NT2/D1 (cell line): Measurements from ENCODE around the gene CACNA2D2.

Experiments used
- DNase-seq: peaks from one replicate; pipeline ENCODE4 v3.0.0-alpha.2; 2011; ENCODE audit warnings: low read depth, low spot score
- H3K27me3 ChIP-seq: 2 replicates; pipeline ENCODE4 v1.6.0; 2011; ENCODE audit warnings: mild to moderate bottlenecking; ENCODE audit not compliant: insufficient read length, insufficient read depth
- H3K36me3 ChIP-seq: 2 replicates; pipeline ENCODE4 v1.6.1; 2011; ENCODE audit warnings: mild to moderate bottlenecking, low read length, mixed read lengths; ENCODE audit not compliant: insufficient read depth, insufficient read length
- H3K4me1 ChIP-seq: 2 replicates; pipeline ENCODE4 v1.5.1; 2011; ENCODE audit not compliant: insufficient read depth, insufficient read length
- H3K4me3 ChIP-seq: 2 replicates; pipeline ENCODE4 v1.5.1; 2011; ENCODE audit warnings: low read depth; ENCODE audit not compliant: insufficient read length
- H3K9ac ChIP-seq: 2 replicates; pipeline ENCODE4 v1.6.0; 2011; ENCODE audit warnings: low read depth; ENCODE audit not compliant: insufficient read length
- H3K9me3 ChIP-seq: 2 replicates; pipeline ENCODE4 v1.5.1; 2011; ENCODE audit warnings: mild to moderate bottlenecking, low read length; ENCODE audit not compliant: insufficient read depth
- SUZ12 ChIP-seq: IDR thresholded peaks from 2 replicates; pipeline ENCODE4 v1.6.1; 2011; ENCODE audit not compliant: insufficient read length, insufficient read depth; ENCODE audit errors: extremely low read depth
- YY1 ChIP-seq: IDR thresholded peaks from 2 replicates; pipeline ENCODE4 v1.6.1; 2011; ENCODE audit not compliant: insufficient read length, insufficient read depth
- ZNF274 ChIP-seq: IDR thresholded peaks from 2 replicates; pipeline ENCODE4 v1.6.1; 2011; ENCODE audit warnings: mild to moderate bottlenecking, low read depth, low read length

Gene CACNA2D2

DNA sequence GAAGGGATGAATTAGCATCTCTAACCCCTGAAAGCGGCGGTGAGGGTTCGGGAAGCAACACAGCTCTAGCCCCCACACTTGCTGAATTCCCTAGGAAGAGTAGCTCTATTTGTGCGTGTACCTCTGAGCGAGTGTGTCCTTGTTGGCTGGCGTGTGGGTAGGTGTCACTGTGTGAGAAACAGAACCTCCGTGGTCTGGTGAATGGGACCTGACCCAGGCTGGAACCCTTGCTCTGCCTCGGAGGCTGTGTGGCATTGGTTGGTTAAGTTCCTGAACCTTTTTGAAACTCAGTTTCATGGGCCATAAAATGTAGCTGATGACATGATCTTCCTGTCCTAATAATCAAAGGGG is 143.7 kb downstream of the CACNA2D2 start:
- H3K9me3 ChIP-seq = no peaks in the 10 kb centered on the region
- H3K9ac ChIP-seq = peak overlapping the region; percentile 76
- no peak for DNase-seq
- H3K27me3 ChIP-seq = peaks cover 17% of the 10 kb centered on the region
- no peak for TF ChIP-seq SUZ12
- no peak for TF ChIP-seq ZNF274
- TF ChIP-seq YY1 = no peak
- peaks cover 41% of the 10 kb centered on the region for H3K36me3 ChIP-seq
- peak overlapping the region; percentile 92 for H3K4me3 ChIP-seq
- H3K4me1 ChIP-seq = peaks cover 31% of the 10 kb centered on the region

GRCh38 chr3:50358911-50359759 is 144.3 kb downstream of the CACNA2D2 start, which contains the start of gene TMEM115:
Gene TMEM115, minus strand, starts transcription at chr3:50359521. Its CDS starts 458 bp downstream, at chr3:50359063.
- H3K9me3 ChIP-seq = no peaks in the 10 kb centered on the region
- peaks cover 25% of the 10 kb centered on the region for H3K4me1 ChIP-seq
- H3K27me3 ChIP-seq = peaks cover 11% of the 10 kb centered on the region
- peak; percentile 98 for DNase-seq
- H3K4me3 ChIP-seq = peak within 1 kb of the TSS; percentile 92
- H3K9ac ChIP-seq = peak within 1 kb of the TSS; percentile 98
- TF ChIP-seq ZNF274 (no peak), SUZ12 (no peak), YY1 (no peak)
- peaks cover 47% of the 10 kb centered on the region for H3K36me3 ChIP-seq

- H3K36me3 ChIP-seq = peaks cover 54% of the 10 kb centered on the region
- peaks cover 25% of the 10 kb centered on the region for H3K4me1 ChIP-seq
- no peak for DNase-seq
- H3K27me3 ChIP-seq = peaks cover 6% of the 10 kb centered on the region
- peak overlapping the region; percentile 98 for H3K9ac ChIP-seq
- no peaks in the 10 kb centered on the region for H3K9me3 ChIP-seq
- H3K4me3 ChIP-seq = peak overlapping the region; percentile 92
- no peak for TF ChIP-seq ZNF274
- TF ChIP-seq SUZ12 = no peak
- no peak for TF ChIP-seq YY1
These were observed 145.0 kb downstream of the CACNA2D2 start for GRCh38 chr3:50358355-50358910.

- Histone ChIP-seq H3K27me3 (peaks cover 3% of the 10 kb centered on the region), H3K4me1 (peaks cover 25% of the 10 kb centered on the region), H3K36me3 (peaks cover 61% of the 10 kb centered on the region), H3K9ac (peak overlapping the region; percentile 63), H3K4me3 (peak overlapping the region; percentile 92), H3K9me3 (no peaks in the 10 kb centered on the region)
- TF ChIP-seq YY1 (no peak), ZNF274 (no peak), SUZ12 (no peak)
- no peak for DNase-seq
These were observed 146.0 kb downstream of the CACNA2D2 start for GRCh38 chr3:50357481-50357880.

DNA sequence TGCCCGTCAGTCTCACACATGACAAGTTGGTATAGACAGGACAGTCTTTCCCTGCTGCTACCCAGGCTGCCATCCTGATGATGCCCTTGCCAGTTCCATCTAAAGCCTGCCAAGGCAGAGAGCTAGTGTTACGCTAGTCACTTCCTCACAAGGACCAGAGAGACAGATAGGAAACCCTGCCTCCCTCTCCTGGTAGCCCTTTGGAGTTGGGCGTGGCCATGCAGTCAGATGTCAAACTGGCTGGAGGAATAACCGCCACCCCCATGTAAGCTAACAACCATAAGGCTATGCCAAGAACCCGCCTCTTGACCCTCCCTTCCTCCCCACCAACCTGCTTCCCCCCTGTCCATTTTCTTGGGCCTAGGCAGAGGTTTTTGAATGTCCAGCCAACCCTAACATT is 146.9 kb downstream of the CACNA2D2 start:
- H3K4me1 ChIP-seq = peaks cover 25% of the 10 kb centered on the region
- peaks cover 3% of the 10 kb centered on the region for H3K27me3 ChIP-seq
- no peak for TF ChIP-seq YY1
- no peak for TF ChIP-seq SUZ12
- TF ChIP-seq ZNF274 = no peak
- peaks cover 65% of the 10 kb centered on the region for H3K36me3 ChIP-seq
- no peaks in the 10 kb centered on the region for H3K9me3 ChIP-seq
- no peak overlapping the region for H3K9ac ChIP-seq
- DNase-seq = no peak
- no peak overlapping the region for H3K4me3 ChIP-seq

DNA sequence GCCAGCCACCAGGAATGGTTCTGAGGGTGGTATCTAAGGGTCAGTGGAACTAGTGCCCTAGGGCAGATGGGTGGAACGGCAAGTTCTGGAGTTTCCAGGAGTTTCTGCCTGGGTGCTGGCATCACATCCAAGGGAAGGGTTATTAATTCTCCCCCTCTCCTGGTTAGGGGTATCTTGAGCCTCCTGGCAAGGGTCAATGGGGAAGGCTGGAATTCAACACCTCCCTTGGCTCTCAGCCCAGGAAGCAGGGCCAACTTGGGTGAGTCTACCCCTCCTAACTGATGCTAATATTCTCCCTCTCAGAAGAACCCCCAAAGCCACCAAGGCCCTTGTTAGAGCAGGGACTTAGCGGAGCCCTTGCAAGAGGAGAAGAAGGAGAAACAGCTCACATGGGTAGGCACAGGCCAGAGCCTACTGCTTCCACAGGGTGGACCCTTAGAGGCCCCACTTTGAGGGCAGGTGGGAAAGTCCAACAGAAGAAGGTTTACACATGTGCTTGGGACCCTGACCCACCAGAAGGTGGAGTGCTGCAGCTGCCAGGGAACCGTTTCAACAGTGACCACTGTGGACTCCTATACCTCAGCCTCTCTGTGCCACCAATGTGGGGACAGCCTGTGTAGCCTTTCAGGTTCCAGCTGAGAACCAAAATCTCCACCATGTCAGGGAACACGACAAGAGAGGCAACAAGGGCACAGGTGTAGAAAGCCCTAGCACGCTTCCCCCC is 147.4 kb downstream of the CACNA2D2 start:
- Histone ChIP-seq H3K36me3 (peaks cover 69% of the 10 kb centered on the region), H3K4me3 (no peak overlapping the region)

GRCh38 chr3:50354850-50355249 is 148.6 kb downstream of the CACNA2D2 start:
- H3K9ac ChIP-seq = no peak overlapping the region
- no peak overlapping the region for H3K4me3 ChIP-seq
- peaks cover 69% of the 10 kb centered on the region for H3K36me3 ChIP-seq
- DNase-seq = no peak
- no peaks in the 10 kb centered on the region for H3K9me3 ChIP-seq
- H3K4me1 ChIP-seq = peaks cover 24% of the 10 kb centered on the region
- H3K27me3 ChIP-seq = no peaks in the 10 kb centered on the region
- no peak for TF ChIP-seq ZNF274
- no peak for TF ChIP-seq YY1
- no peak for TF ChIP-seq SUZ12

More for the DNA sequence above, 147.4 kb downstream of the CACNA2D2 start:
- TF ChIP-seq YY1 = no peak
- no peak for TF ChIP-seq SUZ12
- no peak for TF ChIP-seq ZNF274
- no peak for DNase-seq
- Histone ChIP-seq H3K27me3 (peaks cover 3% of the 10 kb centered on the region), H3K4me1 (peaks cover 27% of the 10 kb centered on the region), H3K9me3 (no peaks in the 10 kb centered on the region), H3K9ac (peak overlapping the region; percentile 8)
